ENCODE results near the gene KNDC1. TPM values are rescaled to one million over a fixed set of nuclear protein-coding genes. Genes with fewer than 3 reads are reported as not detected.

The KNDC1 gene
- total and polyA plus RNA-seq, 10 of the 15 experiments (the other 5 are each of a cell fraction or from before 2014, with no cell fraction given): 0.03 to 0.11 (median 0.05) TPM; not detected in 7

- TF ChIP-seq NKRF (conservative IDR thresholded peaks at IDR 0.05) (no peak), ELK1 (IDR thresholded peaks at IDR 0.05; ENCODE audit: low read depth, low read length) (no peak), E4F1 (IDR thresholded peaks at IDR 0.05; ENCODE audit: borderline replicate concordance, partially characterized antibody) (no peak), YY1 (IDR thresholded peaks at IDR 0.05; ENCODE audit: low read depth, low read length) (no peak), KDM1A (IDR thresholded peaks at IDR 0.05; ENCODE audit: borderline replicate concordance) (no peak), ZBTB40 (IDR thresholded peaks at IDR 0.05; ENCODE audit: borderline replicate concordance) (no peak)
Observed at GRCh38 chr10:133180965-133181639, 21.1 kb downstream of the KNDC1 start (continued).
